HCT116 (cell line): ENCODE results near the gene KCNAB3. TPM values are rescaled to one million over a fixed set of nuclear protein-coding genes. Genes with fewer than 3 reads are reported as not detected.

ENCODE experiments used
- ATAC-seq: fragments of 200-7000 bp; cut with Tn5 transposase; 2 replicates; pipeline ENCODE4 v1.9.1; 2020; ENCODE audit warnings: mild to moderate bottlenecking, moderate library complexity
- BruUV-seq: library from RNA; stranded (reverse); fragments of 400-500 nt; replicated peaks from 2 replicates; lab custom pipeline; 2021; lab: Mats Ljungman, UMichigan
- CTCF ChIA-PET: fragments of 300-600 bp; sonication (Branson Sonifier 250); formaldehyde crosslinking; loops from one replicate; lab custom pipeline; 2021; ENCODE audit warnings: antibody characterized with exemption; lab: Charles Lee
- POLR2A ChIA-PET: fragments of 300-600, 350-600 bp; sonication (Branson Sonifier 250); formaldehyde crosslinking; loops from one replicate; lab custom pipeline; 2021; ENCODE audit warnings: antibody characterized with exemption; lab: Charles Lee
- RAD21 ChIA-PET, 2 experiments: fragments of 300-600 bp; sonication (Branson Sonifier 250); formaldehyde crosslinking; loops; one replicate each; lab custom pipeline; 2023; ENCODE audit warnings: low total read pairs in 2 of 2; ENCODE audit not compliant: uncharacterized antibody in 2 of 2, unreplicated experiment in 2 of 2, low non-redundant PET in 1 of 2; lab: Charles Lee
- DNase-seq: peaks from one replicate; pipeline ENCODE4 v3.0.0-alpha.2; 2010; ENCODE audit warnings: low read depth, low spot score
- H2AFZ ChIP-seq: fragments of 200-600 bp; shearing (Covaris generic), sonication (generic); 2 replicates; pipeline ENCODE4 v1.6.1; 2017; ENCODE audit warnings: low read depth, mixed run types, mixed read lengths, antibody characterized with exemption, low read length; ENCODE audit not compliant: poor library complexity, severe bottlenecking
- H3K27ac ChIP-seq: 2 replicates; pipeline ENCODE4 v1.5.1; 2012; ENCODE audit warnings: low read depth, low read length
- H3K27me3 ChIP-seq: fragments of 200-600 bp; sonication (generic); 2 replicates; pipeline ENCODE4 v1.6.1; 2016; ENCODE audit warnings: mixed run types, low read length, mixed read lengths; ENCODE audit not compliant: insufficient read depth
- H3K36me3 ChIP-seq, 2 experiments: fragments of 200-500 bp in 1 of 2; fragments of 200-600 bp in 1 of 2; sonication (Bioruptor generic) in 1 of 2; sonication (generic) in 1 of 2; 2 replicates each; pipeline versions ENCODE4 v1.5.1 to v1.6.1; 2014 to 2016; ENCODE audit warnings: low read length in 2 of 2, inconsistent platforms in 1 of 2, mixed read lengths in 1 of 2, mixed run types in 1 of 2; ENCODE audit not compliant: insufficient read depth in 2 of 2, control insufficient read depth in 1 of 2
- H3K4me1 ChIP-seq, 2 experiments: fragments of 200-600 bp in 1 of 2; sonication (generic) in 1 of 2; 2 replicates each; pipeline versions ENCODE4 v1.5.1 to v1.6.1; 2012 to 2017; ENCODE audit warnings: low read length in 2 of 2, inconsistent platforms in 1 of 2, mild to moderate bottlenecking in 1 of 2, mixed read lengths in 1 of 2, mixed run types in 1 of 2, moderate library complexity in 1 of 2; ENCODE audit not compliant: insufficient read depth in 2 of 2, control insufficient read depth in 1 of 2
- H3K4me2 ChIP-seq: fragments of 200-600 bp; sonication (generic); 2 replicates; pipeline ENCODE4 v1.6.1; 2017; ENCODE audit warnings: mixed run types, low read length, mixed read lengths
- H3K4me3 ChIP-seq, 2 experiments: fragments of 200-600 bp in 1 of 2; sonication (generic) in 1 of 2; replicated peaks in 1 of 2; 2 replicates each; pipeline ENCODE4 v1.5.1; 2011 to 2016; ENCODE audit warnings: low read length in 2 of 2, control low read depth in 1 of 2, low read depth in 1 of 2, mild to moderate bottlenecking in 1 of 2, mixed read lengths in 1 of 2, mixed run types in 1 of 2
- H3K79me2 ChIP-seq: fragments of 200-600 bp; sonication (generic); 2 replicates; pipeline ENCODE4 v1.6.1; 2017; ENCODE audit warnings: mild to moderate bottlenecking, mixed run types, low read length, moderate library complexity, mixed read lengths; ENCODE audit not compliant: insufficient read depth
- H3K9ac ChIP-seq: fragments of 200-600 bp; sonication (generic); 2 replicates; pipeline ENCODE4 v1.6.1; 2016; ENCODE audit warnings: low read length, mixed read lengths
- H3K9me2 ChIP-seq: fragments of 200-600 bp; sonication (generic), shearing (Covaris generic); 2 replicates; pipeline ENCODE4 v1.6.1; 2017; ENCODE audit warnings: mixed run types, mild to moderate bottlenecking, moderate library complexity; ENCODE audit not compliant: insufficient read depth
- H3K9me3 ChIP-seq, 2 experiments: fragments of 200-500 bp in 1 of 2; fragments of 200-600 bp in 1 of 2; sonication (Bioruptor generic) in 1 of 2; sonication (generic) in 1 of 2; 2 replicates each; pipeline ENCODE4 v1.6.1; 2014 to 2017; ENCODE audit warnings: low read length in 2 of 2, mixed read lengths in 2 of 2, inconsistent platforms in 1 of 2, low read depth in 1 of 2, mild to moderate bottlenecking in 1 of 2, mixed run types in 1 of 2, moderate library complexity in 1 of 2; ENCODE audit not compliant: control insufficient read depth in 1 of 2, insufficient read depth in 1 of 2
- H4K20me1 ChIP-seq: fragments of 200-600 bp; sonication (generic), shearing (Covaris generic); 2 replicates; pipeline ENCODE4 v1.6.1; 2017; ENCODE audit warnings: mixed run types, mild to moderate bottlenecking, moderate library complexity; ENCODE audit not compliant: insufficient read depth
- ATF3 ChIP-seq: IDR thresholded peaks from 2 replicates; pipeline ENCODE4 v1.6.1; 2012
- CEBPB ChIP-seq: IDR thresholded peaks from 2 replicates; pipeline ENCODE4 v1.6.1; 2012; ENCODE audit warnings: low read depth
- ELF1 ChIP-seq: IDR thresholded peaks from 2 replicates; pipeline ENCODE4 v1.6.1; 2012; ENCODE audit warnings: low read depth, borderline replicate concordance
- POLR2A ChIP-seq: IDR thresholded peaks from 2 replicates; pipeline ENCODE4 v1.7.0; 2011; ENCODE audit warnings: borderline replicate concordance; ENCODE audit not compliant: insufficient read depth, insufficient read length; ENCODE audit errors: extremely low read depth
- REST ChIP-seq: IDR thresholded peaks from 2 replicates; pipeline ENCODE4 v1.6.1; 2012; ENCODE audit warnings: low read depth
- SIN3A ChIP-seq: IDR thresholded peaks from 2 replicates; pipeline ENCODE4 v1.6.1; 2012; ENCODE audit warnings: low read depth
- TCF7L2 ChIP-seq: IDR thresholded peaks from 2 replicates; pipeline ENCODE4 v1.7.0; 2011; ENCODE audit warnings: borderline replicate concordance, inconsistent platforms; ENCODE audit not compliant: insufficient read depth, insufficient read length; ENCODE audit errors: extremely low read depth
- YY1 ChIP-seq: IDR thresholded peaks from 2 replicates; pipeline ENCODE4 v1.6.1; 2011; ENCODE audit warnings: low read length, low read depth, moderate library complexity, mild to moderate bottlenecking; ENCODE audit not compliant: insufficient replicate concordance; ENCODE audit errors: extremely low read depth
- ZFX ChIP-seq: fragments of 450-650 bp; IDR thresholded peaks from 2 replicates; pipeline ENCODE4 v1.6.1; 2017
- intact Hi-C: fragments of 100-400 bp; cut with micrococcal nuclease; formaldehyde crosslinking; loops from 2 replicates; pipeline ENCODE4 v1.10.0; 2022
- total RNA-seq: library from RNA; stranded (reverse); gene quantifications from one replicate; pipeline ENCODE4 v1.2.1, GENCODE V29; 2021; ENCODE audit not compliant: unreplicated experiment

KCNAB3 gene
- total RNA-seq, 1 experiment from 2014 or later: 7.1 TPM

GRCh38 chr17:7927596-7927995 is 2.1 kb downstream of the KCNAB3 start:
- Histone ChIP-seq H4K20me1 (no peaks in the 10 kb centered on the region), H2AFZ (no peak overlapping the region), H3K9me2 (no peaks in the 10 kb centered on the region), H3K9ac (no peak overlapping the region), H3K36me3 (no peaks in the 10 kb centered on the region; a peak in 1 of 4 replicates), H3K27ac (no peak overlapping the region), H3K4me2 (no peak overlapping the region), H3K27me3 (no peaks in the 10 kb centered on the region), H3K79me2 (peaks cover 15% of the 10 kb centered on the region; the same call in 1 of the 2 replicates), H3K4me1 (peaks cover 4 to 13% of the 10 kb centered on the region in 2 experiments; a peak in 3 of 4 replicates), H3K9me3 (no peaks in the 10 kb centered on the region), H3K4me3 (no peak overlapping the region)
- ATAC-seq (no peak), DNase-seq (no peak)
- intact Hi-C loops: no loop called here
- TF ChIP-seq ATF3 (no peak), SIN3A (no peak), REST (no peak), TCF7L2 (no peak), CEBPB (no peak), YY1 (no peak), ELF1 (no peak), POLR2A (no peak), ZFX (no peak)
- ChIA-PET CTCF (no interaction called here), POLR2A (no interaction called here), RAD21 (no interaction called here)
- BruUV-seq: no TSS peak
